CMK (cell line): Measurements from ENCODE around the gene GASK1B.

Experiments
- DNase-seq: peaks from one replicate; pipeline ENCODE4 v3.0.0-alpha.2; 2010; ENCODE audit warnings: low read depth

GASK1B gene

GRCh38 chr4:158139086-158139485 is 33.7 kb downstream of the GASK1B start:
- no peak for DNase-seq

DNA sequence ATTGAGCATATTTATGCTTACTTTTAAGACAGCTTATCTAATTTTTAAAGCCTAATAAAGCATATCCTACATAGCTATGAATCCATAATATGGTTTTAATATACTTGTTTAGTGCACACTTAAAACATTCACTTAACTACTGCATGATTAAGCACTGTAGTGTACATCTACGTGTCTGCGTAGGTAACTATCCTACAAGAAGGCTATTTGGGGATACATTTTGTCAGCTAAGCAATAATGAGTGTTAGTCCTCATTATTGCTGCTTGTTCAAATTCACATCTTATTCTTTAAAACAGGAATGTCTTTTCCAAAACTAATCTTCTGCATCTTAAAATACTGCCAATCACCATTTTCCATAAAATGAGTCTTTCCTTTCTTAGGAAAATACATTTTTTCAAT is 38.6 kb downstream of the GASK1B start:
- no peak for DNase-seq

DNA sequence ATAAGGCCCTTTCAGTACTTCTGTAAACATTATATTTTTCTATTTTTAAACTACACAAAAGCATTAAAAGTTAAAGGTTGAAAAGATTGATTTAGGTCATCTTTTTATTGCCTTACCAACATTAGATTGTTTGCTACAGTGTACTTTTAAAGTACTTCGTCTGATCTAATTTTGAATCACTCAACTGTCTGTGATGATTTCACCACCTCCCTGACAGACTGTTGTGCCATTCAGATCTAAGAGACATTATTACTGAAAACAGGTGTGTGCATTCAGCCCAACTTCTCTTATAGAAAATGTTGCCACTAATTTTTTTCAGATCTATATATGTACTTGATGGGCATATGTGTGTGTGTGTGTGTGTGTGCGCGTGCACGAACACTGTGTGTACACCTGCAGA is 39.3 kb downstream of the GASK1B start:
- DNase-seq: no peak

GRCh38 chr4:158131027-158131426 is 41.8 kb downstream of the GASK1B start:
- no peak for DNase-seq

GRCh38 chr4:158130204-158130603 is 42.6 kb downstream of the GASK1B start:
- DNase-seq: no peak

GRCh38 chr4:158129694-158130093 is 43.1 kb downstream of the GASK1B start:
- no peak for DNase-seq

GRCh38 chr4:158128540-158128939 is 44.3 kb downstream of the GASK1B start:
- DNase-seq: no peak

DNA sequence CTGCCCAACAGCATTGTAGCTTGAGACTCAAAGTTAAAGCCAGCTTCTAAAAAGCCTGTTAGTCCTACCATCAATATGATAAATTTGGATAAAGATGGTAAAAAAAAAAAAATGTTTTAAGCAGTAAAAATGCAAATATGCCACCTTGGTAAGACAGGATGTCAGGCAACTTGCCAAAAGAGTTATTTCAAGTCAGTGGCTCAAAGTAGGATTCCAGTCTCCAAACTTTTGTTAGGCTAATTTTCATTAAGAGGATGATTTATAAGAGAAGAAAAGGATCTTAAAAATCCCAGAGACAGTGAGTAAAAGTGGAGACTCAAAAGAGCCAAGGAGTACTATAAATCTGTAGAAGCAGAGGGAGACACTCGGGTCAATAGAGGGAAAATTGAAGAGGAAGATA is 47.5 kb downstream of the GASK1B start:
- no peak for DNase-seq
